Psoas muscle (tissue), 8 donors: ENCODE results near the gene LTA4H. TPM values are rescaled to one million over a fixed set of nuclear protein-coding genes. Genes with fewer than 3 reads are reported as not detected.

Source experiments
- ATAC-seq, 4 donors: fragments of 200-7000 bp; cut with Tn5 transposase; one replicate each; pipeline ENCODE4 v1.9.1; 2020; ENCODE audit warnings: moderate library complexity in 3 of 4, mild to moderate bottlenecking in 2 of 4
- DNase-seq, 2 donors: peaks; one replicate each; pipeline ENCODE4 v3.0.0-alpha.2; 2020
- H3K27ac ChIP-seq: fragments of 200-600 bp; one replicate; pipeline ENCODE4 v1.8.0; 2022
- H3K27me3 ChIP-seq, 3 donors: fragments of 200-600 bp in 1 of 3; one replicate each; pipeline versions ENCODE4 v1.6.1 to v1.8.0; 2013 to 2022; ENCODE audit warnings: low read length in 2 of 3, mild to moderate bottlenecking in 2 of 3, moderate library complexity in 1 of 3; ENCODE audit not compliant: insufficient read depth in 3 of 3
- H3K36me3 ChIP-seq, 2 donors: fragments of 200-600 bp in 1 of 2; one replicate each; pipeline versions ENCODE4 v1.6.1 to v1.8.0; 2013 to 2022; ENCODE audit warnings: low read depth in 1 of 2, mild to moderate bottlenecking in 1 of 2, moderate library complexity in 1 of 2; ENCODE audit not compliant: insufficient read depth in 1 of 2
- H3K4me1 ChIP-seq: fragments of 200-600 bp; one replicate; pipeline ENCODE4 v1.8.0; 2022
- H3K4me3 ChIP-seq: fragments of 200-600 bp; one replicate; pipeline ENCODE4 v1.8.0; 2022; ENCODE audit warnings: mild to moderate bottlenecking
- H3K9me3 ChIP-seq: fragments of 200-600 bp; one replicate; pipeline ENCODE4 v1.8.0; 2022
- WGBS, 3 donors: extraction: QIAGEN DNeasy Blood & Tissue Kit; methylation state at CpG; one replicate each; pipeline versions ENCODE4 v1.1.6 to v1.1.7; 2013; 5-methylcytosine and 5-hydroxymethylcytosine counted together
- intact Hi-C, 2 donors: fragments of 100-400 bp; cut with DNase I; formaldehyde crosslinking; loops; one replicate each; pipeline versions ENCODE4 v1.11.0 to v1.14.2; 2022
- long read RNA-seq, 2 donors: library from polyadenylated mRNA; unstranded; transcript quantifications; one replicate each; pipeline ENCODE4 v2.0.0, GENCODE V29; 2021
- polyA plus RNA-seq, 3 donors: library from polyadenylated mRNA; stranded (reverse); fragments of 200-250 nt; gene quantifications; one replicate each; pipeline ENCODE4 v1.2.3, GENCODE V29; 2013
- total RNA-seq, 4 donors: library from RNA; stranded (reverse); fragmentation: NEBNext Ultra II Directional in 2 of 4; extraction: Animal tissue kit (Norgen Biotek cat#: 25700) in 2 of 4; gene quantifications; one replicate each; pipeline versions ENCODE4 v1.2.1 to v1.2.4, GENCODE V29; 2021 to 2023
- TF ChIP-seq, protein P1 (sequence below): fragments of 200-600 bp; IDR thresholded peaks from one replicate; pipeline ENCODE4 v1.8.0; 2022; ENCODE audit warnings: antibody characterized with exemption
- donor health status: healthy with polysubstance abuse.
- donor health status: DM: no; HTN: no; CAD: no; lungs with moderate emphysema.
- donor health status: Bipolar disorder and iron deficiency.
- donor health status: healthy.
- donor health status: DM: yes; HTN: yes; CAD: no.
- donor health status: DM: no; HTN: no; CAD: no.
- donor health status: DM: no; HTN: no; CAD: no.
- donor health status: DM: yes; HTN: yes; CAD: no.

The LTA4H gene
- total RNA-seq (10 to 100 TPM; 27.5 to 51.2 (median 33.4) TPM), polyA plus RNA-seq (10 to 100 TPM; 18.6 to 41.4 (median 22.2) TPM)
- long read RNA-seq, donor 1, transcript LTA4H-201 (19 exons, 2,139 nt), result major isoform, 21 of 27 reads
- long read RNA-seq, donor 1, partial matches to known transcripts, result 1 of 27 reads
- long read RNA-seq, donor 1, other reads (novel, unspliced or antisense), result 5 of 27 reads
- long read RNA-seq, donor 2, transcript LTA4H-201 (19 exons, 2,139 nt), result major isoform, 41 of 55 reads
- long read RNA-seq, donor 2, partial matches to known transcripts, result 3 of 55 reads
- long read RNA-seq, donor 2, other reads (novel, unspliced or antisense), result 11 of 55 reads

- TF ChIP-seq, protein P1, sequence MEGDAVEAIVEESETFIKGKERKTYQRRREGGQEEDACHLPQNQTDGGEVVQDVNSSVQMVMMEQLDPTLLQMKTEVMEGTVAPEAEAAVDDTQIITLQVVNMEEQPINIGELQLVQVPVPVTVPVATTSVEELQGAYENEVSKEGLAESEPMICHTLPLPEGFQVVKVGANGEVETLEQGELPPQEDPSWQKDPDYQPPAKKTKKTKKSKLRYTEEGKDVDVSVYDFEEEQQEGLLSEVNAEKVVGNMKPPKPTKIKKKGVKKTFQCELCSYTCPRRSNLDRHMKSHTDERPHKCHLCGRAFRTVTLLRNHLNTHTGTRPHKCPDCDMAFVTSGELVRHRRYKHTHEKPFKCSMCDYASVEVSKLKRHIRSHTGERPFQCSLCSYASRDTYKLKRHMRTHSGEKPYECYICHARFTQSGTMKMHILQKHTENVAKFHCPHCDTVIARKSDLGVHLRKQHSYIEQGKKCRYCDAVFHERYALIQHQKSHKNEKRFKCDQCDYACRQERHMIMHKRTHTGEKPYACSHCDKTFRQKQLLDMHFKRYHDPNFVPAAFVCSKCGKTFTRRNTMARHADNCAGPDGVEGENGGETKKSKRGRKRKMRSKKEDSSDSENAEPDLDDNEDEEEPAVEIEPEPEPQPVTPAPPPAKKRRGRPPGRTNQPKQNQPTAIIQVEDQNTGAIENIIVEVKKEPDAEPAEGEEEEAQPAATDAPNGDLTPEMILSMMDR, result no peak
- peak within 1 kb of the TSS; percentile 77 for H3K27ac ChIP-seq
- H3K36me3 ChIP-seq, result no peaks in the 10 kb centered on the region
- peaks cover 17% of the 10 kb centered on the region for H3K4me1 ChIP-seq
- peak; percentile 96 to 97 for DNase-seq
- intact Hi-C loops, result loop anchor here in 1 of 2 donors (10.0 kb wide), 1 partner anchor 369 kb away; the partner anchor contains the start of gene CDK17
- no peaks in the 10 kb centered on the region for H3K27me3 ChIP-seq
- H3K9me3 ChIP-seq, result no peaks in the 10 kb centered on the region
- WGBS, 3 donors, result 0 to 1% (median 0%) methylated on average over 55 of the region's 55 CpGs
- ATAC-seq, result peak; percentile 98 to 99 (median 98)
- peak within 1 kb of the TSS; percentile 87 for H3K4me3 ChIP-seq
Observed at GRCh38 chr12:96035283-96036236, at the start of gene LTA4H. Gene LTA4H (minus strand): TSS chr12:96035587. CDS start chr12:96035519, 68 bp downstream.

- Histone ChIP-seq H3K4me1 (no peaks in the 10 kb centered on the region), H3K27ac (no peak overlapping the region), H3K9me3 (no peaks in the 10 kb centered on the region), H3K36me3 (no peaks in the 10 kb centered on the region), H3K27me3 (no peaks in the 10 kb centered on the region), H3K4me3 (no peak overlapping the region)
- 85 to 98% (median 89%) methylated on average over 2 of the region's 2 CpGs for WGBS, 3 donors
- TF ChIP-seq, protein P1, result no peak
- no peak for DNase-seq
- no peak for ATAC-seq
- intact Hi-C loops, result no loop called here
Observed at GRCh38 chr12:96084624-96085023, 49.2 kb upstream of the LTA4H start.

- ATAC-seq, result no peak
- no peaks in the 10 kb centered on the region for H3K9me3 ChIP-seq
- no peaks in the 10 kb centered on the region for H3K4me1 ChIP-seq
- no peaks in the 10 kb centered on the region for H3K27me3 ChIP-seq
- intact Hi-C loops, result no loop called here
- TF ChIP-seq, protein P1, result no peak
- WGBS, 3 donors, result 87 to 91% (median 90%) methylated on average over 9 of the region's 9 CpGs
- no peak overlapping the region for H3K27ac ChIP-seq
- DNase-seq, result no peak
- H3K4me3 ChIP-seq, result no peak overlapping the region
- no peaks in the 10 kb centered on the region for H3K36me3 ChIP-seq
Observed at GRCh38 chr12:96083020-96083719, 47.8 kb upstream of the LTA4H start.

DNA sequence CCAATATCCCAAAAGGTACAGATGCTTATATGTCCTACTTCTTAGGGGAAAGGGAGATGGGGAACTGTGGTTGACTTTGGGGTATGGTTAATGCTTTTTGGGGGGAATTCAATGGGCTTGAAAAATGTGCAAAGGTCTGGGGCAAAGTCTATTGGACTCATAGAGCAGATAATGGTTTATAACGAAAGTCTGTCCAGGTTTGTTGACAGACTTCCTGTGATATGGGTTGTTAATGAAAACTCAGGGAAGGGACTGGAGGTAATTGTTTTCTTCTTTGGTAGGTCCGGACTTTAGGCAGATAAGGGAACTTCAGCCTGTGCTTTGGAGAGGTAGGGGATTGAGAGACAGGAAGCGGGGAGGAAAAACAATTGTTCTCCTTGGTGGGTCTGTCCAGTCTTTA is 46.2 kb upstream of the LTA4H start:
- TF ChIP-seq, protein P1, result no peak
- ATAC-seq, result no peak
- Histone ChIP-seq H3K4me3 (no peak overlapping the region), H3K36me3 (no peaks in the 10 kb centered on the region), H3K27ac (no peak overlapping the region), H3K9me3 (no peaks in the 10 kb centered on the region), H3K27me3 (no peaks in the 10 kb centered on the region), H3K4me1 (no peaks in the 10 kb centered on the region)
- 73 to 85% (median 79%) methylated on average over 3 of the region's 3 CpGs for WGBS, 3 donors
- intact Hi-C loops, result no loop called here
- no peak for DNase-seq
